ENCODE data around the gene PSMG2. TPM values are rescaled to one million over a fixed set of nuclear protein-coding genes. Genes with fewer than 3 reads are reported as not detected.

PSMG2 gene
- total and polyA plus RNA-seq, 9 of the 15 experiments (the other 6 are each of a cell fraction or from before 2014, with no cell fraction given): 59.9 to 271 (median 111) TPM

DNA sequence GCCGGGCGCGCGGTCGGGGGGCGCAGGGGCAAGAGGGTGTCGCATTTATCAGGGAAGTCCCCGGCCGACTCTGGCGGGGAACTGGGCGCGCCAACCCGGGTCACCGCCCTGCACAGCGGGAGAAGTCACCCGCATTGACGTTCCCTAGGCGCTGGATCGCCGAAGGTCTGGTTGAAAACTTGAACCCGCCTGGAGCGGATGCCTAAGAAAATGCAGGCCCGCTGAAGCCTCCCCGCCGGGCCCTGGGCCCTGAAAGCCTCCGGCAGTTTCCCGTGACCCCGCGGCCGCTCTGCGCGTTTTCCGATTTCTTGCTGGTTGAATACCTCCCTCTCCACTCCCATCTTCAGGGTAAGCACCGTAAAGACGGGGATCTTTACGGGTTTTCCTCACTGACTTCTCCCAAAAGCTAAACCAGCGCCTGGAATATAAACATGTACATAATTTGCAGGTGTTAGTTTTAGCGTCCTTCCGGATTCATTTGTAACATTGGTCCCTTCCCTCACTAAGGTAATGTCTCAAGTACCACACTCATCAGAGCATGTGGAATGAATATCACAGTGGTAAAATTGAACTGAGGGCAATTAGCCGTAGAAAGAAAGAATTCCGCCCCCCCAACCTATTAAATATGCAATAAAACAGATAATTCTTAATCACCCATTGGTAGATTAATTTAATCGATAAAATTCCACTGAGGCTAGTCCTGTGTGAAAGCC lies 44.3 kb upstream of the PSMG2 start (continued):
- TF ChIP-seq NONO (IDR thresholded peaks at IDR 0.05; ENCODE audit: low read depth in 2 of 2, low read length in 1 of 2): no peak
- TF ChIP-seq, protein P1, sequence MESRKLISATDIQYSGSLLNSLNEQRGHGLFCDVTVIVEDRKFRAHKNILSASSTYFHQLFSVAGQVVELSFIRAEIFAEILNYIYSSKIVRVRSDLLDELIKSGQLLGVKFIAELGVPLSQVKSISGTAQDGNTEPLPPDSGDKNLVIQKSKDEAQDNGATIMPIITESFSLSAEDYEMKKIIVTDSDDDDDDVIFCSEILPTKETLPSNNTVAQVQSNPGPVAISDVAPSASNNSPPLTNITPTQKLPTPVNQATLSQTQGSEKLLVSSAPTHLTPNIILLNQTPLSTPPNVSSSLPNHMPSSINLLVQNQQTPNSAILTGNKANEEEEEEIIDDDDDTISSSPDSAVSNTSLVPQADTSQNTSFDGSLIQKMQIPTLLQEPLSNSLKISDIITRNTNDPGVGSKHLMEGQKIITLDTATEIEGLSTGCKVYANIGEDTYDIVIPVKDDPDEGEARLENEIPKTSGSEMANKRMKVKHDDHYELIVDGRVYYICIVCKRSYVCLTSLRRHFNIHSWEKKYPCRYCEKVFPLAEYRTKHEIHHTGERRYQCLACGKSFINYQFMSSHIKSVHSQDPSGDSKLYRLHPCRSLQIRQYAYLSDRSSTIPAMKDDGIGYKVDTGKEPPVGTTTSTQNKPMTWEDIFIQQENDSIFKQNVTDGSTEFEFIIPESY (CRISPR knock-in tag; IDR thresholded peaks at IDR 0.05): peak; percentile 85

DNA sequence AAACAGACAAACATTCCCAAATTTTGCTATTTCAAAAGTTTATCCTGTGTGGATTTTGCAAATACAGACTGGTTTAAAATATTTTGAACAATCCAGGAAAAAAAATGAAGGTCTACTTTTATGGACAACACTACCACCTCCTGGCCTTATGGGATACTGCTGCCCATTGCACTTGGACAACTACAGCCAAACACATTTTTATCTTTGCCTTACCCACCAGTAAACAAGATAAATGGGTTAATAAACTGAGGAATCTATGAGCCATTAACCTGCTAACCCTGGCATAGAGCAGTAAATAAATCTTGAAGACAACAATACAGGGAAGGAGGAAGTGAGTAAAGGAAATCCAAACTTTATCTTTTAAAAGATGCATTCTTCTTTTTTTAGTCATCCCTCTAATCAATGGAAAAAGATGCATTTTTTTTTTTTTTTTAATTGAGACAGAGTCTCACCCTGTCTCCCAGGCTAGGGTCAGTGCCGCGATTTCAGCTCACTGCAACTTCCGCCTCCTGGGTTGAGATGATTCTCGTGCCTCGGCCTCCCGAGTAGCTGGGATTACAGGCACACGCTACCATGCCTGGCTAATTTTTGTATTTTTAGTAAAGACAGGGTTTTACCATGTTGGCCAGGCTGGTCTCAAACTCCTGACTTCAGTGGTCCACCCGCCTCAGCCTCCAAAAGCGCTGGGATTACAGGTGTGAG lies 42.8 kb upstream of the PSMG2 start:
- ATAC-seq: no peak
- CTCF ChIA-PET (ENCODE audit: low intra/inter-chr PET ratio): interaction anchor here (0.6 to 2.7 kb wide), 8 partner anchors 121 to 568 kb away, joined by 3 to 50 read pairs (median 4); no protein-coding TSS in a partner anchor
- in situ Hi-C loops (cut with MboI) (loop anchor here (5.0 kb wide), 1 partner anchor 378 kb away; no protein-coding TSS in a partner anchor), intact Hi-C loops (cut with micrococcal nuclease) (loop anchor here (1.0 to 10.0 kb wide), 4 partner anchors 118 to 377 kb away; no protein-coding TSS in a partner anchor)
- WGBS (ENCODE audit: insufficient coverage, low coverage, missing lambda C conversion rate): 41% methylated on average over 8 of the region's 9 CpGs
- peaks cover 4 to 16% of the 10 kb centered on the region in 2 experiments; a peak in 4 of 5 replicates for H3K4me1 ChIP-seq (replicated peaks in 1 of 2; ENCODE audit: control insufficient read depth in 2 of 2, insufficient read depth in 2 of 2, low read length in 2 of 2)
- H4K20me1 ChIP-seq (replicated peaks; ENCODE audit: control insufficient read depth, insufficient read depth, low read length): no peaks in the 10 kb centered on the region
- FAIRE-seq: peak; percentile 91
- peaks cover 21% of the 10 kb centered on the region for H3K79me2 ChIP-seq (ENCODE audit: control insufficient read depth, insufficient read depth, low read length)
- no TSS peak for BruUV-seq (replicated peaks)
- POLR2A ChIA-PET: no interaction called here
- DNase-seq (ENCODE audit: extremely low read depth in 1 of 4, low spot score in 3 of 4): peak; percentile 61 to 69 (median 66)
- no peaks in the 10 kb centered on the region for H3K9me3 ChIP-seq (replicated peaks; ENCODE audit: control insufficient read depth, insufficient read depth, low read depth, low read length)
- H3K27me3 ChIP-seq (ENCODE audit: control insufficient read depth in 2 of 2, insufficient read depth in 2 of 2, low read length in 2 of 2): no peaks in the 10 kb centered on the region
- H3K4me2 ChIP-seq (ENCODE audit: insufficient read depth, low read length): no peak overlapping the region
- no peak overlapping the region for H2AFZ ChIP-seq (ENCODE audit: low read depth, low read length)
- H3K9ac ChIP-seq (ENCODE audit: insufficient read depth in 1 of 2, low read depth in 2 of 2, low read length in 2 of 2): no peak overlapping the region
- H3K9me1 ChIP-seq (ENCODE audit: control insufficient read depth, insufficient read depth, low read length): no peaks in the 10 kb centered on the region
- no peak overlapping the region for H3K27ac ChIP-seq (ENCODE audit: extremely low read depth, low read depth, low read length)
- H3K36me3 ChIP-seq (ENCODE audit: control insufficient read depth, insufficient read depth, low read length): no peaks in the 10 kb centered on the region
- H3K4me3 ChIP-seq: no peak overlapping the region
- peak; percentile 84 for TF ChIP-seq SMC3 (conservative IDR thresholded peaks at IDR 0.05; ENCODE audit: insufficient read depth, low read depth, low read length)
- TF ChIP-seq HSF4 (CRISPR knock-in tag; IDR thresholded peaks at IDR 0.05; ENCODE audit: borderline replicate concordance): no peak
- TF ChIP-seq ZSCAN32 (CRISPR knock-in tag; IDR thresholded peaks at IDR 0.05): no peak
- no peak for TF ChIP-seq ZNF655 (CRISPR knock-in tag; IDR thresholded peaks at IDR 0.05)
- TF ChIP-seq, protein P2, sequence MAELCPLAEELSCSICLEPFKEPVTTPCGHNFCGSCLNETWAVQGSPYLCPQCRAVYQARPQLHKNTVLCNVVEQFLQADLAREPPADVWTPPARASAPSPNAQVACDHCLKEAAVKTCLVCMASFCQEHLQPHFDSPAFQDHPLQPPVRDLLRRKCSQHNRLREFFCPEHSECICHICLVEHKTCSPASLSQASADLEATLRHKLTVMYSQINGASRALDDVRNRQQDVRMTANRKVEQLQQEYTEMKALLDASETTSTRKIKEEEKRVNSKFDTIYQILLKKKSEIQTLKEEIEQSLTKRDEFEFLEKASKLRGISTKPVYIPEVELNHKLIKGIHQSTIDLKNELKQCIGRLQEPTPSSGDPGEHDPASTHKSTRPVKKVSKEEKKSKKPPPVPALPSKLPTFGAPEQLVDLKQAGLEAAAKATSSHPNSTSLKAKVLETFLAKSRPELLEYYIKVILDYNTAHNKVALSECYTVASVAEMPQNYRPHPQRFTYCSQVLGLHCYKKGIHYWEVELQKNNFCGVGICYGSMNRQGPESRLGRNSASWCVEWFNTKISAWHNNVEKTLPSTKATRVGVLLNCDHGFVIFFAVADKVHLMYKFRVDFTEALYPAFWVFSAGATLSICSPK (IDR thresholded peaks at IDR 0.05; ENCODE audit: borderline replicate concordance): no peak
- TF ChIP-seq FOXK2 (conservative IDR thresholded peaks at IDR 0.05 in 1 of 2, IDR thresholded peaks at IDR 0.05 in 1 of 2; ENCODE audit: low read depth in 2 of 2): peak; percentile 43 to 48; a peak in 1 of 4 replicates
- TF ChIP-seq SFPQ (IDR thresholded peaks at IDR 0.05; ENCODE audit: low read depth, low read length): no peak
- TF ChIP-seq ARID2 (IDR thresholded peaks at IDR 0.05): peak; percentile 62

All from K562 (cell line).